ENCODE measurements around the gene KIAA0319L.
"Not testable (repeated sequence)": the region's sequence is repeated elsewhere in the genome, so short reads cannot be mapped to it uniquely, and the experiment has no call there.

The KIAA0319L gene

GRCh38 chr1:35557118-35557610 lies at the start of gene KIAA0319L:
Gene KIAA0319L (minus strand): TSS chr1:35557403. CDS start chr1:35554491, 2,912 bp downstream.
- no peak for DNase-seq (ENCODE audit: low read depth in 1 of 2, low spot score in 1 of 2)

GRCh38 chr1:35605867-35606182 lies 48.6 kb upstream of the KIAA0319L start:
- no peak for DNase-seq (ENCODE audit: low read depth in 1 of 2, low spot score in 1 of 2)

DNA sequence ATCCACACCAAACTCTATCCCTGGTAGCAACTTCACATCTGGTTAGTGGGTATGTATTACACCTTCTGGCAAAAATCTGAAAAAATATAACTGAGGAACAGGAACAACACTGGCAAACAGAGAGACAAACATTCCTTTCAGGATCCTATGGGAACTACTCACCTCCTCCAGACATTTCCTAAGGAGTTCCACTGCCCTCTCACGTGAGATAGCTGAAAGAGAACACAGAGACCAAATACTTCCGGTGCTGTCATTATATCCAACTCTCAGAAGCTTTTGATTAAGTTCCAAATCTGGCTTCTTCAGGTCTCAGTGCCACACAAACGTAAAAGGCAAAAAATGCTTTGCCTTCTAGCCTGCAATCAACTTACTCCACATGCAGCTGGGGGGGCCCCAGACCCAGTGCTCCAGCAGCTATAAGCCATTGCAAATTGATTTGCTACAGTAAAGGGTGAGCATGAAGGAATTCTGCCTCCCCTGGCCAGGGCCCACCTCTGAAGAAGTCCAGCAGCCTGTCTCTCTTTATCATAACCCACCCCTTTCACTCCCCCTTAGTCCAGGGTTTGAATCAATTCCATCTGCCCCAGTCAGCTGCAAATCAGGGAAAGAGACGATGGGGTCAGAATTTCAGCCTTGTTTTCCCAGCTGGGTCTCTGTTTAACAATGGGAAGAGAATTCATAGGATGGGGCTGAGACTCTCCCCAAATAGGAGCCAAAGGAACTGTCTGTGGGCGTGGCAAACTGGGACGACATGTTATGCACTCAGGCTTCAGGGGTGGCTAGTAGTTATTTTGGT lies 48.1 kb upstream of the KIAA0319L start:
- DNase-seq (ENCODE audit: low read depth in 1 of 2, low spot score in 1 of 2) = no peak

DNA sequence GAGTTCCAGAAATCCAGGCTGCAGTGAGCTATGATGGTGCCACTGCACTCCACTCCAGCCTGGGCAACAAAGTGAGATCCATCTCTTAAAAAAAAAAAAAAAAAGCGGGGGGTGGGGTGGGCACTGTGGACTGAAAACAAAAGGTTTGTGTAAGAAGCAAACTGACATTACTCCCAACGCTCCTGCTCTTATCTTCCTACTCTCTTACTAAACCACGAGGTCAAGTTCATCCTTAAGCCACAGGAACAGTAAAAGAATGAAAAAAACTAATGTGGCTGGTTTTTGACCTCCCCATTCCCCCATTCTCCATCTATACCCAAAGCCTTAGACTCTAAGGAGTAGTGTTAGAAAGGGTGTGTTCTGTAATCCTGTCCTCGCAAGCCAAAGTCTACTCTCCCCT lies 46.7 kb upstream of the KIAA0319L start:
- DNase-seq (ENCODE audit: low read depth in 1 of 2, low spot score in 1 of 2) = no peak

DNA sequence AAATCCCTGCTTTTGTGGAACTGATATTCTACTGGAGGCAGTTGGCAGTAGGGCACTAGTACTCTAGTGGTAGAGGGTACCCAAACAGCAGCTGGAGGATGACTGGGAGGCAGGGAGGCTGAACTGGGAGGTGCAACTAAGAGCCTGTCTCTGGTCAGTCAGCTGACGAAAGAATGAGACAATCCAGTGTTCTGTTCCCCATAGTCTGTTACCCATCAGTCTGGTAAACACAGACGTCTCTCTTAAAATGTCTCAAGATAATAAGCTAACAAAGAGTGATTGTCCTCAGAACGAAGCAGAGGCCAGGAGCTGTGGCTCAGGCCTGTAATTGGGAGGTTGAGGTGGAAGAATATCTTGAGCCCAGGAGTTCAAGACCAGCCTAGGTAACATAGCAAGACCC lies 46.3 kb upstream of the KIAA0319L start:
- no peak for DNase-seq (ENCODE audit: low read depth in 1 of 2, low spot score in 1 of 2)

DNA sequence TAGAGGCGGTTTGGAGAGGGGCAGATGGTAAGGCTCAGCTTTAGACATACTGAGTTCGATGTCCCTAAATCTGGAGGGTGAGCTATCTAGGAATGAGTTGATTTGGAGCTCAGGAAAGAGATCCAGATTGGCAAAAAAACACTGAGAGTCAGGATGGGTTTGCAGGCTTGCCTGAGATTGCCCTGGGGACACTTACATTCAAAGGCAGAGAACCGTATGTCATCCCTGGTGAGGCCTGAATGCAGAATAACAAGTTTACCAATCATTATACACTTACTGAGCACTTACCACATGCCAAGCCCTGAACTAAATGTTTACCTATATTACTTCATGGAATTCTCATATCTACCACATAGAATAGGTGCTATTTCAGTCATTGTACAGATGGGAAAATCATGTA lies 43.4 kb upstream of the KIAA0319L start:
- DNase-seq (ENCODE audit: low read depth in 1 of 2, low spot score in 1 of 2) = no peak

- no peak for DNase-seq (ENCODE audit: low read depth in 1 of 2, low spot score in 1 of 2)
Measured at GRCh38 chr1:35599411-35599810, 42.2 kb upstream of the KIAA0319L start.

DNA sequence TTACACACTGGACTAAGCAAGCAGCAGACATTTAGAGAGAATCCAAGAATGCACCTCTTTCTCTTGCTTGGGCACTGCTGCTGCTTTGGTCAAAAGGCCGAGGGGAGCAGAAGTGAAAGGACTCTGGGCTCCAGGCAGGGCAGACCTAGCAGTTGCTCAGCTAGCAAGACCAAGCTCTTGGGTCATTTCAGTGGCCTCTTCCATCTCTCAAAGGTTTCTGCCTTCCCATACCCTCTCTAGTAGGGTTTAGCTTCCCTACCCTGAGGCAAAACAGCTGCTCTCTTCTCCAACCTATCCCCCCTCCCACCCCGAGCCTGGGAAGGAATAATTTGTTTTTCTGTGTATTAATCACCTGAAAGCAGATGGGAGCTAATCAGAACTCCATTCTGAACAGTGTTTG lies 41.7 kb upstream of the KIAA0319L start:
- no peak for DNase-seq (ENCODE audit: low read depth in 1 of 2, low spot score in 1 of 2)

- no peak for DNase-seq (ENCODE audit: low read depth in 1 of 2, low spot score in 1 of 2)
Measured at GRCh38 chr1:35597870-35598269, 40.7 kb upstream of the KIAA0319L start.

DNA sequence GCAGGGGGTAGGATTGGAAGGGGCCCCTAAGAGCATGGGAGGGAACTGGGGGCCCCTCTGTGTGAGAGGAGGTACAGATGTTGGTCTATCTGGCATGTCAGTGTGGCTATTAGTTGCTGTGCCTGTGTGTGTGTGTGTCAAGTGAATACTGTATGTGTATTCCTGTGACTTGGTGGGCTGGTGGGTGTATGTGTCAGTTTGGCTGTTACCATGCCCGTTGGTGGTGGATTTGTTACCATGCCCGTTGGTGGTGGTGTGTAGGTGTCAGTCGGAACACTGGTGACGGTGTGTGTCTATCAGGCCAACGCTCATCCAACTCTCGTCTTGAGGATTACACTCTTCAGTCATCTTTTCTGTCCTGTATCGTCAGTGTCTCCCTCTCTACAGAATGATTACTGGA lies 38.5 kb upstream of the KIAA0319L start:
- DNase-seq (ENCODE audit: low read depth in 1 of 2, low spot score in 1 of 2) = no peak

DNA sequence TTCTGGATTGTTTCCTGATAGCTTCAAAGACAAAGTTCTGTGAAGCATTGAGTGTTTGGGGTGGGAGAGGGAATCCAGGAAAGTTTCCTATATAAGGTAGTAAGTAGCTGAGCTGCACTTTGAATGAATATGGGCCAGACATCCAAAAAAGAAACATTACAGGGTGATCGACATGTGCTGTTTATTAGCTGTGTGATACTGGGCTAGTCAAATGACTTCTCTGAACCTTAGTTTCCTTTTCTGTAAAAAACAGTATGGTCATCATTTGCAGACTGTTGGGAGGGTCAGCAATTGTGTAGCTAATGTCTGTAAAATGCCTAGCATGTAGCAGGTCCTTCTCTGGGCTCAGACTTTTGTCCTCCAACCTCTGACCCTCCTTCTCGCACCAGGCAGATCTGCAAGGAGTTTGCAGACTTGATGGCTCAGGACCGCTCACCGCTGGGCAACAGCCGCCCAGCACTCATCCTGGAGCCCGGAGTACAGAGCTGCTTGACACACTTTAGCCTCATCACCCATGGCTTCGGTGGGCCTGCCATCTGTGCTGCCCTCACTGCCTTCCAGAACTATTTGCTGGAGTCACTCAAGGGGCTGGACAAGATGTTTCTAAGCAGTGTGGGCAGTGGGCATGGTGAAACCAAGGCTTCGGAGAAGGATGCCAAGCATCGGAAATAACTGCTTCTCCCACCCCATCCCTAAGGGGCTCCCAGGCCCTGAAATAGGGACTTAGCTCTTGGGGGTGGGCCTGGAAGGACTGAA lies 37.0 kb upstream of the KIAA0319L start:
- DNase-seq (ENCODE audit: low read depth in 1 of 2, low spot score in 1 of 2) = no peak

- no peak for DNase-seq (ENCODE audit: low read depth in 1 of 2, low spot score in 1 of 2)
Measured at GRCh38 chr1:35592991-35593769, 36.0 kb upstream of the KIAA0319L start.

DNA sequence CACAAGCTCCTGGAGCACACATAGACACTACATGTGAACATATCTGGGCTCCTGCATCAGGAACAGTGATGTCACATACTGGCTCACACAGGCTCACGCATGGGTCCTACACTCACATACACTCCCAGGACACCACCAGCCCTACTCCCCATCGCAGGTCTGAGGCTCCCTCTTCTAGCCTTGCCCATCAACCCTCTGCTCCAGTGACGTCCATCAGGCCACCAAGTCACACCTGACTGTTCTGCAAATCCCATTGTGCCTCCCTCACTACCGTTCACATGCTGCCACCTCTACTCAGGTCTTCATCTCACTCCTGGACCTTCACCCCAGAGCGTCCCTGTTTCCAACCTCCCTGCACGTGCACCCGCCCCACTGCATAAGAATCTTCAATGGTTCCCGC lies 34.0 kb upstream of the KIAA0319L start:
- no peak for DNase-seq (ENCODE audit: low read depth in 1 of 2, low spot score in 1 of 2)

- no peak for DNase-seq (ENCODE audit: low read depth in 1 of 2, low spot score in 1 of 2)
Measured at GRCh38 chr1:35590476-35591040, 33.4 kb upstream of the KIAA0319L start.

DNA sequence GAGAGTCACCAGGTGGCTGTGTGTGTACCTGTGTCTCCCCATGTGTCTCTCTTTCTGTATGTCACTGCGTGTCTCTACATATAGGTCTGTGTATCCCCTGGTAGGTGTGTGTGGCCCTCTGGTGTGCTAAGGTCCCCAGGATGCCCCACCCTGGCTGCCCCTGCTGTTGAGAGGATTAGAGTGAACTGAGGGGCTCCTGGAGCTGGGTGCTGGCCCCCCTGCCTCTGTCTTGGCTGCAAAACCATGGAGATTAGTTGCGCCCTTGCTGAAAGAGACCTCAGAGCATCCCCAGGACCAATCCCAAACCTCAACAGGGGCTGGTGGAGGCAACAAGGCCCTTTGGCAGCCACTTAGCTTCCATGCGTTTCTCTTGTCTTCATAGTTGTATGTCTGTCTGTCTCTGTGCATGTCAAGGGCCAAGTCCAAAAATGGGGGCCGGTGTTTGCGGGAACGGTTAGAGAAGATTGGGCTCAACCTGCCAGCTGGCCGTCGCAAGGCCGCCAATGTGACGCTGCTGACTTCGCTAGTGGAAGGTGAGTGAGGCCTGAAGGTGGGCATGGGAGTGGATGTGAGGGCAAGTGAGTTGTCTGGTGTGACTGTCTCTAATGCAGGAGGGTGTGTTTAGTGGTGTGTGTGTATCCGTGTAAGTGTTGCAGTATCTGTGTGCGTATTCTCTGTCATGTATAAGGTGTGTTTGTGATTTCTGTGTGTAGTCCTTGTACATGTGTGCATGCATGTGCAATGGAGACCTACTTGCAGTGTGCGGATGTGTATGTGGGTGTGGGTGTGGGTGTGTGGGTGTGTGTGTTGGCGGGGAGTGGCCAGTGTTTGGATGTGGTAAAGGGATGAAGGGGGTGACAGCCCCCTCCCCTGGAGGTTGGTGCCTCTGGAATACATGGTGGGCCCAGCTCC lies 32.6 kb upstream of the KIAA0319L start:
- DNase-seq (ENCODE audit: low read depth in 1 of 2, low spot score in 1 of 2) = no peak

GRCh38 chr1:35588197-35588910 lies 31.2 kb upstream of the KIAA0319L start:
- DNase-seq (ENCODE audit: low read depth in 1 of 2, low spot score in 1 of 2) = no peak

DNA sequence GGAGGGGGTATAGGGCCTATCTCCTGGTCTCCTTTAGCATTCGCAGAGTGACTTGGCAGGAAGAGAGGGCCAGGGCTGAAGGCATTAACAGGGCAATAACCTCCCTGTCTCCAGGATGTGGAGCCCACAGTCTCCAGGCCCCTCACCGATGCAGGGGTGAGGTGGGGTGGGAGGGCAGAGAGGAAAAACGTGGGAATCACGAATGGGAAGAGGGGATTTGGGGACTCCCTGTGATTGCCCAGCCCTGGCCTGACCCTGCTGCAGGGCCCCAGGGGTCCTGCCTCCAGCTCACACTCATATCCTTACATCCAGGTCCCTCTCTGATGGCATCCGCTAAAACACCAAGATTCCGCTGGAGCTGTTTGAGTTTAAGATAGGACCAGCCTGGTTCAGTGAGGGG lies 30.5 kb upstream of the KIAA0319L start:
- no peak for DNase-seq (ENCODE audit: low read depth in 1 of 2, low spot score in 1 of 2)

DNA sequence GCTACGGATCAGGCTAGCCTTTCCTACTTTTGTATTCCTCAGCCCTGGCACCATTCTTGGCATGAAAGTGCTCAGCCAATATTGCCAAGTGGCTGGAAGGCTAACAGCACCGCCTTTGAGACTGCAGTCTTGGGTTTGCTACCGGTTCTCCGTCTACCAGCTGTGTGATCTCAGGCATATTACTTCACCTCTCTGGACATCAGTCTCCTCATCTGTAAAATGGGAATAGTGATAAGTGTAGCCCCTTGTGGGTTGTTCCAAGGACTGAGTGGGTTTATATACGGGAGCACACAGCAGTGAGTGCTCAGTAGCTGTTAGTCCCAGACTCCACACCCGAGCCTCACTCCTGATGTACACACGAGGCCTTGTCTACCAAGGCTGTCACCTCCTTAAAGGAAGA lies 29.6 kb upstream of the KIAA0319L start:
- DNase-seq (ENCODE audit: low read depth in 1 of 2, low spot score in 1 of 2) = no peak

- not testable (repeated sequence) for DNase-seq (ENCODE audit: low read depth in 1 of 2, low spot score in 1 of 2)
Measured at GRCh38 chr1:35585805-35586204, 28.6 kb upstream of the KIAA0319L start.

GRCh38 chr1:35585281-35585680 lies 28.1 kb upstream of the KIAA0319L start:
- DNase-seq (ENCODE audit: low read depth in 1 of 2, low spot score in 1 of 2) = no peak
